Erythroblast (primary cell): ENCODE results near the gene FBXO48.

Experiments
- GATA1 ChIP-seq: IDR thresholded peaks from 2 replicates; pipeline ENCODE4 v1.6.1; 2011; ENCODE audit warnings: low read depth, mild to moderate bottlenecking, control low read depth, low read length, moderate library complexity
- POLR2A ChIP-seq: IDR thresholded peaks from 2 replicates; pipeline ENCODE4 v1.6.1; 2011; ENCODE audit warnings: mild to moderate bottlenecking, low read length

DNA sequence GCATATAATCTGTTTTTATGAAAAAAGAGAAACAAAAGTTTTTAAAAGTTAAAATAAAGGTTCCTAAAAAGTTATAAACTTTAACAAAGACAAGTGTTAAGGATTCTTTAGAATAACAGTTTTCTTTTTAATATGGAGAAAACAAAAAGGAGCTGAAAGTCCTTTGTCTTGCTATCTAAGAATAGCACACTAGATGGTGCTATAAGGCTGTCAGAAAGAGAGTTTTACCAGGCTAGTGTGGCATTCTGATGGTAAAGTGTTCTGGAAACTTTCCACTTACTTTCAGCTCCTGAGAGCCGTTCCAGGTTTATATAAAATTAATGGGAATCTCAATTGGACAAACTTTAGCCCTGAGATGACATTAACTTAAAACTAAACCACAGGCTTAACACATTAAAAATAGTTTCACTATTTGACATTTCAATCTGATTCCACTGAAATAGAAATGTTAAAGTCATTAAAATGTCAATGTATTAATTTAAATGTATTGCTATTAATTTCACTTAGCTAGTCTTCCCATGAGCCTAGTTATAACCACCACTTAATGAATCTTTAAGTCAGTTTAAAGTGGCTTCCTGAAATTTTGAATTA, 3.7 kb downstream of the FBXO48 start:
- TF ChIP-seq POLR2A, result no peak
- TF ChIP-seq GATA1, result no peak
